Activated CD8-positive, alpha-beta memory T cell treated with anti-CD3 and anti-CD28 coated beads, Interleukin-2, amount 50 U/mL, for 4 hours (primary cell): ENCODE results near the gene SCFD2.

ENCODE experiments used
- DNase-seq: peaks from one replicate; pipeline ENCODE4 v3.0.0-alpha.2; 2020

SCFD2 gene

DNA sequence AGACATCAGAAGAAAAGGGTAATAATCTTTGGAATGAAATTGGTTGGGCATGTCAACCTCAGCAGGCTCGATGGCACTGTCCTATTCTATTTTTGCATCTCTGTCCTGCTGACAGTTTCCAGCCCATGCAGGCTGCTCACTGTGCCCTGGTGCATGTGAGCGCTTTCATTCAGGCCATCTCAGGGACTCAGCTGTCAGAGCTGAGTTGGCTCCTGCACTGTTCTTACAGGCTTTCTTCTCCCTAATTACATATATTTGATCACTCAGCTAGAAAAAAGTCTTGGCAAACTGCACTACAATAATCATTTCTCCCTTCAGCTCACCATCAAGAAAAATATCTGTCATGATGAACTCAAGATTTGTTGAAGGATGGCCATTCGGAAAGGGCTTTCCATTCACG, 419.0 kb downstream of the SCFD2 start:
- DNase-seq, result no peak

DNA sequence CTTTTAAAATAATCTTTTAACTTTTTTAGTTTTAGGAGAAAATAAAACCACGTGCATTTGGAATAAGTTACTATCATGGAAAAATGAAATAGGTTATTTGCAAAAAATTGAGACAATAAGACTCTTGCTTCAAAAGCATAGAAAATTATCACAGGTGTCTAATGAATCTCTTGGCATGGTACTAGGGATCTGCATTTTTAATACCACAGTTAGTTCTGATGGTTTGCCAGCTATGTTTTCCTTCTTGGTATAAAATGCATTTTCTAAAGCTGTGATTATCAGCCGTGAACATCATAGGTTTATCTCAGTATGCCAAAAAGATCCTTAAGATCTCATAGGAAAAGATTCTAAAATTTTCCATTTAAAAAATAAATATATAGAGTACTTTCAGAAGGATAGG, 419.9 kb downstream of the SCFD2 start:
- no peak for DNase-seq

DNA sequence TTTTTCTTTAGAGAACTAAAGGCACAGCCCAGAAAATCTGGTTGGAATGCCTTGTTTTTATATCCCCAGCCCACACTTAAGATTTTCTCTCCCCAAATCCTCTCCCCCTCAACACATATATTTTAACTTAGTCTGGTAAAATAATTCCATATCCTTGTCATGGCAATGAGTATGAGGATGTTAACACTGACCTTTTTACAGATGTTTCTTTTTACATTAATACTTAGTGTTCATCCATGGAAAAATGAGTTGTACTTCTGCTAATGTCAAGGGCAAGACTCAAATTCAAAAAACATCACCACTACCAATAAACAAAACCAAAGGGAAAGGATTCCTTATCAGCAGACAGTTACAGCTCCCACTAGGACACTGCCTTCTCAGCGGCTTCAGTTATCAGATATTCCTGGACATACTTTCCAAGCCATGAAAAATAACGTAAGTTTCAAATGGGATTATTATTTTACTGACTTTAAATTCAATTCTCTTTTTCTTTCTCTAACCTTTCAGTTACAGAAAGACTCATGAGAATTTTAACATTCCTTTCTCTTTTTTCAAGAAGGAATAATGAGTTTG, 420.4 kb downstream of the SCFD2 start:
- DNase-seq, result no peak

DNA sequence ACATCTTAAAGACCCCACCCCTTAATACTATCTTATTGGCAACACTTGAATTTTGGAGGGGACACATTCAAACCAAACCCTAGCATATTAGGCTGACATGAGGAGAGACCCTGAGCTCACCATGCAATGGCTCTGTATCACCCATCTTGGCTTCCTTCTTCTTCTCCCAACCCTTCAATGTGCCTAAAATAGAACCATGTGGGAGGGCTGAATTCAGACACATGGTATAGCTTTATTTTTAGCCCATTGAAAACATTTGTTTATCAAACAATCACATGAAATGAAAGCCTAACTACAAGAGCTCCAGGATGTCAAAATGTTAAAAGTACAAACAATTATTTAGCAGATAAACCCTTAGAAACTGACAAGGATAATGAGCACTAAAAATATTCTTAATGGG, 422.2 kb downstream of the SCFD2 start:
- DNase-seq, result no peak

DNA sequence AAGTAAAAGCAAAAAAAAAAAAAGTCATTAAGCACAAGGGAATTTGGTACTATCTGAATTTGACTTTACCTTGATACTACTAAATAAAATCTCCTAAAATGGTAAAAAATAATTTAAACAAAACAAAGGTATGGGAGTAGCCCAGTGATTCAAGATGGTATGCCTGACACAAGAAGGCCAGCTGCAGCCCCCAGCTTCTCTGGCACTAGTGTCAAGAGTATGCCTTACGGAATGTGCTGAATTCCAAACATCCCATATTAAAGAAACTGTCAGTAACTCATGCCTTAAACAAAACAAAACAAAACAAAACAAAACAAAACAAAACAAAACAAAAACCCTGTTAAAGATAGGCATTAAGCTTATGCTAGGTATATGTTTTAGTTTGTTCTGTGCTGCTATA, 422.9 kb downstream of the SCFD2 start:
- DNase-seq, result no peak

DNA sequence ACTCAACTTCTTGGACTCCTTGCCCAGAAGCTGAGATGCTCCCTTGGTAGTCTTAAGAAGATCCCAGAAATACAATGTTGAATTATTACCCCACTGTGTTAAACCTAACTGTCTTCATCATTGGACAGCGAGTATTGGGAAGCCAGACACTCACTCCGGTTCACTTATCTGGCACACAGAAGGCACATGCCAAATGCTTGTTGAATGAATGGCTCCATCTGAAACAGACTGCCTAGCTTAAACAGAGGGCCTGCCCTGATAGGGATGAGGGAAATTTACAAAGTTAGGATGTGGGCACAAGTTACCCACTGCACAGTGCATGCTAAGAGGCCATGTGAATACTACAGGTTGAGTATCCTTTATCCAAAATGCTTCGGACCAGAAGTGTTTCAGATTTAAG, 424.4 kb downstream of the SCFD2 start:
- DNase-seq, result no peak

DNA sequence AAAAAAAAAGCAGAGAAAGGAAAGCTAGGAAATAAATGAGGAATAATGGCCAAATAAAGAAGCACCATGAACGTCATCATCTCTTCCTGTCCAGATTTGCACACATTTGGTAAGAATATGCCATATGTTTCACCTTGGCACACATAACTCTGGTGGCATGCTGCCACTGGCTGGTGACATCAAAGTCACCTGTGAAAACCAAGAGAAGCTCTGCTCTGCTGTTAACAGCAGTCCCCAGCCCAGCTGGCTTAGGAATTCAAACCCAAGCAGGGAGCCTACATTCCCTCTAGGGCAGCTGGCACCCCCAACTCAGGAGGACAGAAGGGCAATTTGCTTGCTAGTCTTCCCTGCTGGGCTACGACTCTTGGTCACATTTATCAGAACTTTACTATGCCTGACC, 426.1 kb downstream of the SCFD2 start:
- no peak for DNase-seq

DNA sequence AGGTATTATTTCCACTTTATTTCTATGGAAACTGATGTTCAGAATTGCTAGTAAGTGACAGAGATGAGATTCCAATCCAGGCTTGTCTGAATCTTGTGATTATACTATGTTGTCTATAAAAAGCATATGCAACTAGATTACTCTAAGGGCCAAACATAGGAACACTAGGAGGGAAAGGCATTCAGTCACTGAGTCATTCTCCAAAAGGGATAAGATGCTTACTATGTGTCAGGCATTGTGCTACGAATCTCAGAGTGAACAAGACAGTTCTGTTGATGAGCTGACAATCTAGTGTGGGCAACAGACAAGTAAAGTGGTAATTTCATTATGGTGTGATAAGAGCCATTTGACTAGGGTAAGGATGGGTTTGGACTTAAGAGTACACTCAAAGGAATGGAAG, 426.5 kb downstream of the SCFD2 start:
- no peak for DNase-seq

DNA sequence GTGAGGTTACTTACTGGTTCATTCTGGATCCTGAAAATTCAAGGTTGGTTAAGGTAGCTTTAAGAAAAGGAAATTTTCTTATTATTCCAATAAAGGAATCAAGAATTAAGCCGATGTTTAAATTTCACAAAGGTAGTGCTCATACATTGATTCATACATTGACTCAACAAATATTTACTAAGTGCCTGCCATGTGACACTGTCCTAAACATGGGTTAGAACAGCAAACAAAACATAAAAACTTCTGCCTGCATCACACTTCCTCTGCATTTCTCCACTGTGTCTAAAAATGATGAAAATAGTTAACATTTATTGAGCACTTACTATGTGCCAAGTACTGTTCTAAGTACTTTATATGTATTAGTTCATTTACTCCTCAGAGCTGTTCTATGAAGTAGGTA, 428.0 kb downstream of the SCFD2 start:
- no peak for DNase-seq

DNA sequence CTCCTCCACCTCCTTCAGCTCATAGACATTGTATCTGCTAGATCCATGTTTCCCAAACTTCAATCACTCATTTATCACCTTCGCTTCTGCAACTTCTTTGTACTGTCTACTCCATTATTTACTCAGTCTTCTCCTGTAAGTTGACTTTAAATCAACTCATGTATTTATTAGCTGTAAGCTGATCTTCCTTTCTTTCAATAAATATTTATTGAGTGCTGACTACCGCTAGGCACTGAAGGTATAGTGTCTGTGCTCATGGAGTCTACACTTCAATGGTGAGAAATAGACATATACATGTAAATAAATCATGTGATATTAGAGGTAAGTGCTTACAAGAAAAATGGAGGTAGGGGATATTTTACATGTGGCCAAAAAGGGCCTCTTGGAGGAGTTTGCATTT, 429.1 kb downstream of the SCFD2 start:
- no peak for DNase-seq

DNA sequence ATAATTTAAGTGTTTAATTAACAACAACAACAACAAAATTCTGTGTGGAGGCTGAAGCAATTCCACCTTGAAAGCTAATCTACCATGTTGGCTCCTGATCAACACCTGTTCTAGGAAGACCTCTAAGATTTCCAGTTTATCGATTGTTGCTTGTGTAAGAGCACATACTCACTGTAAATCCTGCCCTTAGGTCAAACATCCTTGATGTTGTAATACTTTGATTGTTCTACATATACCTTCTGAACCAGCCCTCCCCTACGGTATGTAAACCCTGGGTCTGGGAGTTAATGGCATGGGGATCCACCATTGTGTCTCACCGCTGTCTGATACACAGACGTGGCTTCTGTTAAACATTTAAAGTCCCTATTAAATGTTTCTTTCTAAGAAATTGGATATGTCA, 430.5 kb downstream of the SCFD2 start:
- DNase-seq, result no peak

DNA sequence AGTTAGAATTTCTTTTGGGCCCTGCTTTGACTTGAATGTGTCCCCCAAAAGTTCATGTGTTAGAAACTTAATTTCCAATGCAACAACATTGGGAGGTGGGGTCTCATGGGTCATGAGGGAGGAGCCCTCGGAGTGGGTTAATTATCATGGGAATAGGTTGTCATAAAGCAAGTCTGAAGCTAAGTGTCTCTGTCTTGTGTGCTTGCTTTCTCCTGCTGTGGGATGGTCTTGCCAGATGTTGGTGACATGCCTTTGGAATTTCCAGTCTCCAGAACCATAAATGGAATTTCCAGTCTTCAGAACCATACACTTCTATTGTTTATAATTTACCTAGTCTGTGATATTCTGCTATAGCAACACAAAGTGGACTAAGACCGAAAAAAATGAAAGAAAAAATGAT, 432.1 kb downstream of the SCFD2 start:
- no peak for DNase-seq

DNA sequence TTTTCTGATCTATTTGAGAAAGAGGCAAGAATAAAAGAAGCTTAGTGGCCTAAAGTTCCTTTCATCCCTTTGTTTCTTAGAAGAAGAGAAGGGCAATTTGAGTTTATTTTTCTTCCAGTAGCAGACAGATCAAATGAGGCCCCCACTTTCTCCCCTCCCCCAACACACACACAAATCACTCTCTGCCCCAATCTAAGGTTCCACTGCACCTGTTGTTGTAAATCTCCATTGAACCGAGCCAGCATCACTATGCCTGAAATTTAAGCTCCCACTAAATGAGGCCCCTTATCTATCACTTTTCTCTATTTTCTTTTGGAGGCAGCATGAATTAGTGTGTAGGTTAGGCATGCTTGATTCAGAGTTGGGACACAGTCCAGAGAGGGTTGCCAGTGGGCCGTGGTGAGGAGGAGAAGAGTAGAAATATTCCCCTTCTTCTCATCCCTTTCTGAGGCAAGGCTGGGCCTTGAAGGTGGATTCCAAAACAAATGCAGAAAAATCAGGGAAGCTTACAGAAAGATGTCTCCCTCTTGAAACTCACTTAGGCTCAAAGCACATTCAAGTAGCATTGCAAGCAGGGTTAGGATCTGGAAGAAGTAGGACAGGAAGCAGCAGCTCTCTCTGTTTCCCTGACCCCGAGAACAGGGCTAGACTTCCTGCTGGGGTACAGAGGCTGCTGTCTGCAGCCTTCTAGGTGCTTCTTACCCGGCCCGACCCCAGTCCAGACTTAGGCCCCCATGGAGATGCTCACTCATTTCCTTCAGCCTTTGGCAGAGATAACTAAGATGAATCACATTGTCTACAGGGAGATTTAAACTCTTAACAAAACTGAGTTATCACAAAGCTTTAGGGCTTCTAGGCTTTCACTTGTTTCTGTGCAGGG, 433.0 kb downstream of the SCFD2 start:
- no peak for DNase-seq

DNA sequence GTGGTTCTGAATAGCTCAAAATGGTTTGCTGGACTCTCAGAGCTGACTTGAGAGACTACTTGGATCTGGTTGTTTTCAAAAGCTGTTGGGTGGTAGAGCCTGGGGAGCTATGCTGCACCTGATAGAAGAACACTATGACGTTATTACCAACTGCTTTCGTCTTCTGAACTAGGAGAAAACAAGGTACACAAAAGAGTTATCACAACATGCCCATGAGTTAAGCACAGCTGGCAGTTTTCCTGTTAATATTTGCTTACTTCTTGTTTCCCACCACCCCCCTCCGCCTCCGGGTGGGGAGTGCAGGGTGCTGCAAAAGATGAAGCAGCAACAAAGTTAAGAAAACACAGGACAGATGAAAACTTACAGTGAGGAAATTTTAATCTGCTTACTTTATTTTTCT, 434.6 kb downstream of the SCFD2 start:
- no peak for DNase-seq

DNA sequence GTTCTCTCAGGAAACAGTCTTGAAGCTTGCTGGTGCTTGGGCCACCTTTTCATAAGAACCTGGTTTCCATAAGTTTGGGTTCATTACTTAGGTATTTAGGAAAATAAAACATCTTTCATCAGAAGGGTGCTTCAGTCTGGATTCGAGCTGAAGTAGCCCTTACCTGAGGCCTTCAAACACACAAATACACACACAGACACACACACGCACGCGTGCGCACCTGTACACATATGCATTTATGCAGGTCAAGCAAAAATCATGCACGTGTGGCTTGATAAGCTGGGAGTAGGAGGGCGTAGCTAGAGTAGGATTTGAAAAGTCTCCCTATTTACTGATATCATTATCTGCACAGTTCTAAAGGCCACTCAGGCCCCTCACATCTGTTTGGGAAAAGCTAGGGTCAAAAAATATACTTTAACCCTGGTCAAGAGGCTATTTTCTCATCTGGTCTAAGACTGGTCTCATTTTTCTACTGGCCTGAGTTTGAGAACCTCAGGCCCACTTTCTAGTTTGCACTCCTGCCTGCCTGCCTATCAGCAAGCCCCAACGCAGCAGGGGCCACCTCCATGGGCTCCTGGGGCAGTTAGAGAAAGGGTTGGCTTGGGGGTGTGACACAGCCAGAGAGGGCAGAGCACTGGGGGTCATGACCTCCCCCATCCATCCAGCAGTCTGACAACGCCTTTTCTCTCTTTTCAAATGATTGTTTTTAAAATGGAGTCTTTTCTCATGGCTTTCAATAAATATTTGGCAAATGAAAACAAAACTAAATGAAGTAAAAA, 439.5 kb downstream of the SCFD2 start:
- DNase-seq, result no peak

DNA sequence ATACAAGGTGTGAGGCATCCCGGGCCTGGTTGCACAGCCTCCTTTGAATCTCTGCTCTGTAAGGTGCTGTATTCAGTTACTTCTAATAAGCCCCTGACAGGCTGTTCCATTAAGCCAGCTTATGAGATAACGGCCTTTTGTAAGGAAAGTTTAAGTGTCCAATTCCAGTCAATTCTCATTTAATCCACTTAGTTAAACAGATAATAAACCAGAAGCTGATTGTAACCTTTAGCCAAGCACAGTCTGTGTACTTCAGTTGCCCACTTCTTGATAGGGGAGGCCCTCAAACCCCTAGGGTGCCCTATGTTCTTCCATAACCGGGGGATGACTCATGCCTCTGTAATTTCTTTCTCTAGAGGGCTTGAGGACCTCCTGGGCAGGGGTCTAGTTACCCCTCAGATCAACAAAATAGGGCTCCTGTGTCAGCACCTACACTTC, 440.3 kb downstream of the SCFD2 start:
- DNase-seq, result no peak

DNA sequence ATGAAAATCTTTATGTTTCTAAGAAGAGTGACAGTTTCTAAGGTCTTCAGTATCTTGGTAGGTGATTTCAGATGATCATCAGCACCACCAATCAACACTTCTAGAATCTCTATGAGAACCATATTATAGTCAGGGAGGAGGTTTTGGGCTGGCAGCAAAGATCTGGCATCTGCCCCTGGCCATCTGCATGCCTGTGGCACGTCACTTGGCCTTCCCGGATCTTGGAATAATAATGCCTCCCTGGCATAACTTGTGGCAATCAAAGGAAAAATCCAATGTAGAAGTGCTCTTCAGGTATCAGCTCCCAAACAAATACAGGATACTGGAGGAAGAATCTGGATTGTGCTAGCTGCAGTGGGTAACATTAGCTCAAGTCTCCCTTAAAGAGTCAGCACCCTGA, 446.4 kb downstream of the SCFD2 start:
- DNase-seq, result no peak

DNA sequence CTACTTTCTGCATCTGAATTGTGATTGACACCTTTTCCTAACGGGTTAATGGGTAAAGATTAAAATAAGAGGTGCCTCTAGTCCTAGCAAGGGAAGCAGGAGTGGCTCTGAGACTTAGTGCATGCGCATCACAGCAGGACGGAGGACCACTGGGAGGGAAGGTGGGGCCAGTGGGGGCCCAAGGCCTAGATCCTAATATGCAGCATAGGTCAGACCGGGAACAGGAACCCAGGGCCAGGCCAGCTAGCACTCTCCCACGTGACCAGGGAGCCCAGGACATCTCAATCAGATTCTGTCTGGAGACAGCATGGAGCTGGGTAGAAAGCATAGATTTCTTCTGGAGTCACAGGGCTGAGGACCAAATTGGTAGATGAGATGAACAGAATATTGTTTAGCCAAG, 448.0 kb downstream of the SCFD2 start:
- DNase-seq, result no peak

DNA sequence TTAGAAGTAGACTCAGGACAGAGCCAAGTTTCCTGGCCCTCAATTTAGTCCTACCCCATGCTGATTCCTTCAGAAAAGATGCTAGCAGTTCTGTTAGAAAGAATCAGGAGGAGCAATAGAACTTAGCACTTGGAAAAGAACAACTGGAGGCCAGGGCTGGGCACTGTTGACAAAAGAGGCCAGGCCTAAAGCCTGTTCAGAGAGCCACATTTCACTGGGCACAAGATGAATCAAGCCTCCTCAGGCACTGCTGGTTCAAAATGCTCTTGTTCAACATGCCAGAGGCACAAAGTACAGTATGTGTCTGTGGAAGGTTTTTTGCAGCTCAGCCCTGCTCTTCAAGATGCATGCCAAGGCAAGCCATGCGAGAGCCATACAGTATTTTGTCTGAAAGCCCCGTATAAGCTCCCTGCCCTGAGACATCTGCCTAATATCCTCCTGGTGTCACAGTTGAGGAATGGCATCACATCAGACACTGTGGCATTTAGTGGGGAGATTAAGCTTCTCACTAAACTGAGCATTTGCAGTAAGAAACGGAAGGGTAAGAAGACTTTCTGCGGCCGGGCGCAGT, 450.0 kb downstream of the SCFD2 start:
- DNase-seq, result no peak

DNA sequence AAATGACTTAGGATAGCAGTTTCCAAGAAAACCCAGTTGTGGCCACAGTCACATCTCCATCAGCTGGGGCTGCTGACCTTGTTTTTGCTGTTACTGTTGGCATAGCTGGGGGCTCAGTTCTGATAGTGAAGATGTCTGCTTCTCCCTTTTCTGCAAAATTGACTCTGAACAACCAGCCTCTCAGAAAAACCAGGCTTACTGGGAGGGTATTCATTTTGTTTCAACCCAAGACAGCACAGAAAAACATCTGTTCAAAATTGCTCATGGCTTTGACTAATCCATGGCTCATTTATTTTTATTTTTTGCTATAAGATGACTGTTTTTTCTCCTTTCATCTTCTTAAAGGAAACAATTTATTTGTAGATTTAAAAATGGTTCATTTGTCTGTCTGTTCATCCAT, 450.7 kb downstream of the SCFD2 start:
- DNase-seq, result no peak

DNA sequence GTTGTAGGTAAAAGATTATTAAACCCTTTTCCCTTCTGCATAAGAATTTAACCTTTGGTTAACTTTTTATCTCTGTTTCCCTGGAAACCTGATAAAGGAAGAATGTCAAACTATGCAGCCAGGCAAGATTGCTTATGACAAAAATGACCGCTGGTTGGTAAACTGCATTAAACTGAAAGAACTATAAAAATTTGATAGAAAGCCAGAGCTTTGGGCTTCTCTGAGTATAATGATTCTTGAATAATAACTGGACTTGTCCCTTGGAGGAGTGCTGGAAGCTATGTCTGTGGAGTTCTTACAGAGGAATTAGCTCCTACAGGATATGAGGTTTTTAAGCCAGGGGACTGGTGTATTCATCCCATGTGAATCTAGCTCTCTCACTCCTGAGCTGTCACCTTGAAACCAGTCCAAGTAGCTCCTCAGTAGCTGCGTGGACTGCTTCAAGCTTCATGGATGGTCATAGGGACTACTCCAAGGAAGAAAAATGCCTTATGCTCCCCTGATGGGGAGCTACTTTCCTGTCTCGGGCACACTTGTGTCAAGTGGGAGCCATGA, 451.7 kb downstream of the SCFD2 start:
- DNase-seq, result no peak

DNA sequence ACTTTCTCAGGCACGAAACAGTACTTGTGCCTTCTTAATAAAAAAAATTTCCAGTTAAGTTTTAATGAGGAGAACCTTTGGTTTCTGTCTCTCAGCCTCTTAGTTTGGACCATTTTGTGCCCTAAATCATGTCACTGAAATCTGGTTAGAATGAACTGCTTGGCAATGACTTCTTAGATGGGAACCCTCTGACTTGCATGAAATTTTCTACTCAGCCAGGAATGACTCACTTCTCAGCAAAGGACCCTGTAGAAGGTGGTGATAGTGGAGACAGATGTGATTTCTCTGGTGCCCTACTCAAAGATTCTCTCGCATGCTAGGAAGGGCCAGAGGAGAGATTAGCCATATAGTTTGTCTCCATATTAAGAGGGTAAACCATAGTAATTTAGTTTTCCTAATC, 453.3 kb downstream of the SCFD2 start:
- no peak for DNase-seq

DNA sequence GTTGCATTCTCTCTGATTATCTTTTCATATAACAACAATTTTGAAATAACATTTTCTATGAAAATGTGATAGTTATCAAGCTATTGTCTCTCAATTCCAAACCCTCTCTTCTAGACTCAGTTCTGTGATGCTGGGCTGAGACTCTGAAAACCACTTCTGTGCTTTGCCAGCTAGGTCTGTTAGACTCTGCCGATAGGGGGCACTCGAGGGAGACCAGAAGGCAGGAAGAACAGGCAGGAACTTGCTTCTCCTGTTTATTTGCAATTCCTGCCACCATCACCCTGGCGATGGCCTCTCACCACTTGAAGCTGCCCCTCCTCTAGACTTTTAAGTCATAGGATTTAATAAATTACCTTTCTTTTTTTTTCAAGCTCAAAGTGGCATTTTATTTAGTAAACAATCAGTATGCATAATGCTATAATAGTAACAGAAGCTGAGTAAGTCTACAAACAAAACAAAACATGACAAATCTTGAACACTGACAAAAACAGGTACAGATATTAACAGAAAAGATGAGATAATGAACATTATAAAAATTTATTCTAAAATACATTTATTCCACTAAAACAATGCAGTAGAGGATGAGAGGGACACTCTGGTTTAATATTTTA, 454.1 kb downstream of the SCFD2 start:
- peak; percentile 58 for DNase-seq
